ENCODE data around the gene SMAD6. TPM values are rescaled to one million over a fixed set of nuclear protein-coding genes. Genes with fewer than 3 reads are reported as not detected.

The SMAD6 gene
- total and polyA plus RNA-seq, 10 of the 15 experiments (the other 5 are each of a cell fraction or from before 2014, with no cell fraction given): under 0.01 to 0.10 (median 0.03) TPM; not detected in 7

DNA sequence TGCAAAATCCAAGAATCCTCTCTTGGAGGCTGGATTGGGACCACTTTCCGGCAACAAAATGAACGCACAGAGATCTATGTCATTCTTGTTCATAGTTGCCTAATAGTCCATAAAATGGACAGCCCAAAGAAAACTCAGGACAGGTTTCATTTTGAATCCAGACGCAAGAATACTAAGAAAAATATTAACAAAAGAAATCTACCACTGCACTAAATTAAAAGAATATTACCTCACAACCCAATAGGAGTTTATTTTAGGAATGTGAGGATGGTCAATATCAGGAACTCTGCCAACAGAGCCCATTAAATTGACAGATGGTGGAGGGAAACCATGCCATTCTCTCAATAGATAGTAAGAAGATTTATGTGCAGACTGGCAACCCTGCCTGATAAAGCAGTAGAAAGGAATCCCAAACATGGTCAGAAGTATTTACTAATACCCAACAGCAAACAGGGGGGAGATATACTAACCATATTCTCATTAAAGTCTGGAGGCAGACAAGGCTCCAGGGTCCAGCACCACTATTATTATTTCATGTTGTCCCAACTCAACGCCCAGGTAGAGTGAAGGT, 127.6 kb downstream of the SMAD6 start:
- no peak for TF ChIP-seq IKZF2 (IDR thresholded peaks at IDR 0.05)
- TF ChIP-seq FOXM1 (IDR thresholded peaks at IDR 0.05; ENCODE audit: low read depth, low read length): no peak
- TF ChIP-seq GABPA (IDR thresholded peaks at IDR 0.05; ENCODE audit: low read depth): no peak
- no peak for TF ChIP-seq NRF1 (conservative IDR thresholded peaks at IDR 0.05; ENCODE audit: low read depth, low read length)
- TF ChIP-seq NR2C2 (IDR thresholded peaks at IDR 0.05; ENCODE audit: borderline replicate concordance, control insufficient read depth, insufficient read length, low read depth): no peak
- no peak for TF ChIP-seq RELA (IDR thresholded peaks at IDR 0.05; ENCODE audit: borderline replicate concordance, partially characterized antibody)
- TF ChIP-seq, protein P1, sequence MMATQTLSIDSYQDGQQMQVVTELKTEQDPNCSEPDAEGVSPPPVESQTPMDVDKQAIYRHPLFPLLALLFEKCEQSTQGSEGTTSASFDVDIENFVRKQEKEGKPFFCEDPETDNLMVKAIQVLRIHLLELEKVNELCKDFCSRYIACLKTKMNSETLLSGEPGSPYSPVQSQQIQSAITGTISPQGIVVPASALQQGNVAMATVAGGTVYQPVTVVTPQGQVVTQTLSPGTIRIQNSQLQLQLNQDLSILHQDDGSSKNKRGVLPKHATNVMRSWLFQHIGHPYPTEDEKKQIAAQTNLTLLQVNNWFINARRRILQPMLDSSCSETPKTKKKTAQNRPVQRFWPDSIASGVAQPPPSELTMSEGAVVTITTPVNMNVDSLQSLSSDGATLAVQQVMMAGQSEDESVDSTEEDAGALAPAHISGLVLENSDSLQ (IDR thresholded peaks at IDR 0.05): no peak
- TF ChIP-seq ZNF217 (IDR thresholded peaks at IDR 0.05): no peak
- TF ChIP-seq MTA3 (IDR thresholded peaks at IDR 0.05; ENCODE audit: borderline replicate concordance, low read length): no peak
- H3K9me3 ChIP-seq (replicated peaks; ENCODE audit: control insufficient read depth, insufficient read depth, low read length): no peaks in the 10 kb centered on the region; the same call in 2 of the 3 replicates
- intact Hi-C loops (cut with micrococcal nuclease; ENCODE audit: unreplicated experiment): no loop called here
- BruUV-seq (replicated peaks): no TSS peak
- H3K27me3 ChIP-seq (replicated peaks in 1 of 2; ENCODE audit: control insufficient read depth in 2 of 2, insufficient read depth in 2 of 2, low read length in 1 of 2): no peaks in the 10 kb centered on the region; a peak in 1 of 4 replicates
- ATAC-seq: no peak
- H3K36me3 ChIP-seq (ENCODE audit: control insufficient read depth in 2 of 2, insufficient read depth in 2 of 2, low read length in 1 of 2): no peaks in the 10 kb centered on the region
- H4K20me1 ChIP-seq (ENCODE audit: control insufficient read depth, insufficient read depth): no peaks in the 10 kb centered on the region
- SMC1A ChIA-PET (ENCODE audit: uncharacterized antibody, unreplicated experiment): no interaction called here
- FAIRE-seq: no peak
- 49% methylated on average over 4 of the region's 4 CpGs for WGBS (ENCODE audit: insufficient coverage, insufficient replicate concordance, low lambda C conversion rate, missing lambda C conversion rate)
- DNase-seq (ENCODE audit: low read depth, low spot score): no peak
- in situ Hi-C loops (cut with MboI): no loop called here
- H3K27ac ChIP-seq (ENCODE audit: control insufficient read depth, insufficient read depth): no peak overlapping the region
- no peaks in the 10 kb centered on the region for H3K4me1 ChIP-seq (ENCODE audit: control insufficient read depth, insufficient read depth, low read length)
- CTCF ChIA-PET: no interaction called here
- POLR2A ChIA-PET: no interaction called here
- no peaks in the 10 kb centered on the region for H3K79me2 ChIP-seq (ENCODE audit: control insufficient read depth, insufficient read depth, low read length)
- H3K4me3 ChIP-seq: no peak overlapping the region
- no peak overlapping the region for H3K9ac ChIP-seq (ENCODE audit: control insufficient read depth, insufficient read depth, low read length)
- H3K4me2 ChIP-seq (ENCODE audit: control insufficient read depth, insufficient read depth): no peak overlapping the region
- RAD21 ChIA-PET (ENCODE audit: unreplicated experiment): no interaction called here
- H2AFZ ChIP-seq (ENCODE audit: control insufficient read depth, low read depth, low read length): no peak overlapping the region

Data from GM12878 (cell line).